KOPT-K1 (cell line): Measurements from ENCODE around the gene CARNS1.

Experiments used
- H3K27ac ChIP-seq: fragments of 200-600 bp; sonication (generic); 2 replicates; pipeline ENCODE4 v1.5.1; 2016; ENCODE audit warnings: antibody characterized with exemption, mild to moderate bottlenecking, low read depth, low read length; ENCODE audit not compliant: poor library complexity, severe bottlenecking
- H3K36me3 ChIP-seq: fragments of 200-600 bp; sonication (generic); 2 replicates; pipeline ENCODE4 v1.5.1; 2017; ENCODE audit warnings: antibody characterized with exemption, mild to moderate bottlenecking, low read length, moderate library complexity; ENCODE audit not compliant: insufficient read depth
- H3K9me3 ChIP-seq: fragments of 200-600 bp; sonication (generic); 2 replicates; pipeline ENCODE4 v1.5.1; 2017; ENCODE audit warnings: antibody characterized with exemption, low read length, mild to moderate bottlenecking; ENCODE audit not compliant: insufficient read depth, poor library complexity, severe bottlenecking

CARNS1 gene

GRCh38 chr11:67442504-67443404 lies 27.3 kb downstream of the CARNS1 start:
- Histone ChIP-seq H3K9me3 (no peaks in the 10 kb centered on the region), H3K27ac (peak overlapping the region; percentile 71), H3K36me3 (no peaks in the 10 kb centered on the region)

GRCh38 chr11:67445515-67445914 lies 30.0 kb downstream of the CARNS1 start:
- Histone ChIP-seq H3K27ac (peak overlapping the region; percentile 71), H3K36me3 (no peaks in the 10 kb centered on the region), H3K9me3 (no peaks in the 10 kb centered on the region)

GRCh38 chr11:67448220-67448609 lies 32.7 kb downstream of the CARNS1 start:
- Histone ChIP-seq H3K36me3 (no peaks in the 10 kb centered on the region), H3K9me3 (no peaks in the 10 kb centered on the region), H3K27ac (no peak overlapping the region)

DNA sequence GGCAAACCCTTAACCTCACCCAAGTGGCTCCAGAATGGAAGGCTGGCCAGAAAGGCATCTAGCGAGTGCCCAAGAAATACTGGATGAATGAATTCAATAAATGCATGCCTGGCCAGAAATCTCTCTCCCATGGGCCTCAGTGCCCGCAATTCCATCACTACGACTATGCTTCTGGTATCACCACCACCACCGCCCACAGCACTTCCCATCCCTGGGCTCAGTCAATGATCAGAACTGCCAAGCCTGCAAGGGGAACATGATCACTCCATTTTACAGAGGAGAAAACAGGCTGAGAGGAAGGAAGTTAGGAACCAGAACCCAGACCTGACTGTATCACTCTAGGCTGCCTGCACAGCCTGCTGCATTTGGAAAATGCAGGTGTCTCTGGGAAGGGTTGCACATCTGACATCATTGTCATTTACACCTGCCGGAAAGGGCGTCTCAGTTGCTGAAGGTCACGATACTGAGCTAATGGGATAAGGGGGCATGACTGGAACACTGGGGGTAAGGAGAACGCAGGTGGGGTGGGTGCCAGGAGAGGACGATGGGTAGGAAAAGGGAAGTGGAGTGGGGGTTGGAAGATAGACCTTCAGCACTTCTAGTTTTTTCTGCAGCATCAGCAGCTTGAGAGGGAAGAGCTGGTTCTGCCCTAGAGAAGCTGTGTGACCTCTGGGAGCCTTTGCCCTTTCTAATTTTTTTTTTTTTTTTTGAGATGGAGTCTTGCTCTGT lies 33.8 kb downstream of the CARNS1 start:
- Histone ChIP-seq H3K27ac (no peak overlapping the region), H3K9me3 (no peaks in the 10 kb centered on the region), H3K36me3 (no peaks in the 10 kb centered on the region)

- no peak overlapping the region for H3K27ac ChIP-seq
- H3K9me3 ChIP-seq: no peaks in the 10 kb centered on the region
- H3K36me3 ChIP-seq: no peaks in the 10 kb centered on the region
These were observed 35.5 kb downstream of the CARNS1 start for GRCh38 chr11:67450796-67451657.

DNA sequence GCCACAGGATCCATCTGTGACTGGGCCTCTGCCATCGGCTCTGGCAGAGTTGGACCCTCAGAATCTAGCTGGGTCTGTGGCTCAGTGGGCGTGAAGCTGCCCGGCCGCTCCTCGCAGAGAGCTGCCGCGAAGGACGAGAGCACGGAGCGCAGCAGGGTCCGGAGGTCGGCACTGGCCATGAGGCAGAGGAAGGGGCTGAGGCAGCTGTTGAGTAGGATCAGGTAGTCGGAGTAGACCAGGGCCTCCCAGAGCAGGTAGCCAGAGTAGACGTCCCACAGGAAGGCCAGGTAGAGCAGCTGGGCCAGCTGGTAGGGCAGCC lies 36.1 kb downstream of the CARNS1 start:
- Histone ChIP-seq H3K27ac (no peak overlapping the region), H3K9me3 (no peaks in the 10 kb centered on the region), H3K36me3 (no peaks in the 10 kb centered on the region)

- H3K9me3 ChIP-seq: no peaks in the 10 kb centered on the region
- H3K27ac ChIP-seq: no peak within 1 kb of the TSS
- H3K36me3 ChIP-seq: no peaks in the 10 kb centered on the region
These were observed 36.9 kb downstream of the CARNS1 start, which contains the start of gene GPR152 for GRCh38 chr11:67452141-67452952. GPR152 (minus strand) TSS chr11:67452729; CDS start chr11:67452724, 5 bp downstream.

DNA sequence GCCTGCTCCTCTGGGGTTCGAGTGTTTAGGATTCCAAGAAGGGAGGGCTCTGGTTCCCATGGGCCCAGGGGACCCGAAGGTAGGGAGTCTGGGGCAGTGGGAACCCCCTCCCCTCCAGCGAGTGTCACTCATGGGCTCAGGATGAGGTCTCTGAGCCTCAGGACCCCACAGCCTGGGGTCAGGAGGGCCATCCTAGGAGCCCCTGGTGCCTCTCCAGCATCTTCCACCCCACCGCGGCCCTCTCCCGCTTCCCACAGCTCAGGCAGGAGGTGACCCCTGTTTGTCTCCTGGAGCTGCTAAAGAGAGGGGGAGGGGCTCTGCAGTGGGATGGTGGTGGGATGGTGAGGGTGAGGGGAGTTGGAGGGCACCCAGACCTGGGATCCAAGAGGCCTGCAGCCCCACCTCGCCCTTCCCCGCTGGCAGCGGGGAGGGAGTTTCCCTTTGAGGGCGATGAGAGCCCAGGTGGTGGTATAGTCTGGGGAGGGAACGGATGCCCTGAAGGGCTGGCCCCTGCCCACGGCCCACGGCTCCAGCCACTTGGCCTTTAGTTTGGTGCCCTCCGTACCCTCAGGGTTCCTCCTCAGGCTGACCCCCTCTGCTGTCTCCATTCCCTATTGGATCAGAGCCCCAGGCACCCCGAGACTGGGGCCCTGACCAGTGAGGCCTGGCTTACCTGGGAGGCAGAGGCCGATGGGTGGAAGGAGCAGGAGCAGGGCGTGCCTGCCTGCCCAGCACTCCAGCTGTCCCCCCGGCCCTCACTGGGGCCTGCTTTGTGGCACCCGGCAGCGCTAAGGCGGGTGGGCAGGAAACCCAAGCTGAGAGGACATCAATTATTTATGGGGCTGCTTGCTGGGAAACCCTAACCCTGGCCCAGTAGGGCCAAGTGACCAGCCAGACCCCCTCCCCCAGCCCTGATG lies 38.6 kb downstream of the CARNS1 start:
- Histone ChIP-seq H3K36me3 (no peaks in the 10 kb centered on the region), H3K27ac (no peak overlapping the region), H3K9me3 (no peaks in the 10 kb centered on the region)

GRCh38 chr11:67455054-67455453 lies 39.6 kb downstream of the CARNS1 start, which contains the start of gene CABP4:
CABP4 (plus strand) TSS chr11:67455354; CDS start chr11:67455424, 70 bp downstream.
- Histone ChIP-seq H3K27ac (no peak within 1 kb of the TSS), H3K36me3 (no peaks in the 10 kb centered on the region), H3K9me3 (no peaks in the 10 kb centered on the region)

GRCh38 chr11:67456068-67456705 lies 40.7 kb downstream of the CARNS1 start:
- no peaks in the 10 kb centered on the region for H3K36me3 ChIP-seq
- no peak overlapping the region for H3K27ac ChIP-seq
- no peaks in the 10 kb centered on the region for H3K9me3 ChIP-seq

DNA sequence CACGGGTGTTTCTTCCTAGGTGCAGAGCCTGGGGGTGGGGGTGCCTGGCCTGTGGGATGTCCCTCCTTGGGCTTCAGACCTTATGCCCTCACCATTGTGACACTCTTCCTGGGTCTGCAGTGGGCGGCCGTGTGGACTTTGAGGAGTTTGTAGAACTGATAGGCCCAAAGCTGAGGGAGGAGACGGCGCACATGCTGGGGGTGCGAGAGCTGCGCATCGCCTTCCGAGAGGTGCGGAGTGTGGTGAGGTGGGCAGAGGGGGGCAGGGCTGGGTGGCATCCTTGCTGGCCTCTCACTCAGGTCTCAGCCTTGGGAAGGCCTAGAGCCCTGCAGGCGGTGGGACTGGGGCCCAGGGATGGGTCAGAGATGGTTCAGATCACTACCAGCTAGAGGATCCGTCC lies 42.0 kb downstream of the CARNS1 start:
- H3K9me3 ChIP-seq: no peaks in the 10 kb centered on the region
- H3K36me3 ChIP-seq: no peaks in the 10 kb centered on the region
- H3K27ac ChIP-seq: no peak overlapping the region

DNA sequence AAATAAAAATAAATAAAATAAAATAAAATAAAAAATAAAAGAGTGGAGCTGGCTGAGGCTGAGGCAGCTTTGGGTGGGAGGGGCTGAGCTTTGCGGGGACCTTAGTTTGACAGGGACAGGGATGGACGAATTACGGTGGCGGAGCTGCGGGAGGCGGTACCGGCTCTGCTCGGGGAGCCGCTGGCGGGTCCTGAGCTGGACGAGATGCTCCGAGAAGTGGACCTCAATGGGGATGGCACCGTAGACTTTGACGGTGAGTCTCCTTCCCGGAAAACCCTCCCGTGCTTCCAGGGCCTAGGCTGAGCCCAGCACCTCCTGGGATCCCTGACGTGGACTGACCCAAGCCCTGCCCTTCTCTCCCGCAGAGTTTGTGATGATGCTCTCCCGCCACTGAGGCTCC lies 42.8 kb downstream of the CARNS1 start:
- Histone ChIP-seq H3K9me3 (no peaks in the 10 kb centered on the region), H3K36me3 (no peaks in the 10 kb centered on the region), H3K27ac (no peak overlapping the region)

GRCh38 chr11:67463186-67463585 lies 47.7 kb downstream of the CARNS1 start:
- H3K27ac ChIP-seq: no peak overlapping the region
- H3K36me3 ChIP-seq: no peaks in the 10 kb centered on the region
- H3K9me3 ChIP-seq: no peaks in the 10 kb centered on the region
